Measurements from ENCODE around the gene GATM. TPM values are rescaled to one million over a fixed set of nuclear protein-coding genes. Genes with fewer than 3 reads are reported as not detected.

GATM gene
- total and polyA plus RNA-seq, 10 donors = 19.3 to 69.4 (median 37.6) TPM

GRCh38 chr15:45376967-45377608 is 1.3 kb downstream of the GATM start:
- peak overlapping the region; percentile 26 to 81 (median 58) for H3K4me3 ChIP-seq
- peaks cover 11 to 38% (median 28%) of the 10 kb centered on the region in 6 donors for H3K4me1 ChIP-seq
- peak overlapping the region in 5 of 8 donors; percentile 65 to 79 (median 78) for H3K27ac ChIP-seq
- TF ChIP-seq CTCF (IDR thresholded peaks at IDR 0.05 in 8 of 11, conservative IDR thresholded peaks at IDR 0.05 in 3 of 11) = no peak
- intact Hi-C loops (cut with DNase I; ENCODE audit: low total_unique reads) = no loop called here
- 42 to 48% (median 45%) methylated on average over 5 of the region's 5 CpGs for WGBS, 5 donors
- H3K9me3 ChIP-seq = no peaks in the 10 kb centered on the region
- peaks cover 0 to 54% (median 16%) of the 10 kb centered on the region in 7 donors for H3K27me3 ChIP-seq (replicated peaks in 1 of 7)
- peaks cover 0 to 12% (median 0%) of the 10 kb centered on the region in 6 donors for H3K36me3 ChIP-seq
- no peak for DNase-seq

- peaks cover 11 to 38% (median 28%) of the 10 kb centered on the region in 6 donors for H3K4me1 ChIP-seq
- H3K36me3 ChIP-seq = peaks cover 0 to 12% (median 0%) of the 10 kb centered on the region in 6 donors
- intact Hi-C loops (cut with DNase I; ENCODE audit: low total_unique reads) = no loop called here
- no peak for DNase-seq
- WGBS, 5 donors = 32 to 59% (median 52%) methylated on average over 11 of the region's 11 CpGs
- TF ChIP-seq POLR2A (IDR thresholded peaks at IDR 0.05) = no peak
- no peak for TF ChIP-seq CTCF (IDR thresholded peaks at IDR 0.05 in 8 of 11, conservative IDR thresholded peaks at IDR 0.05 in 3 of 11)
- no peak for TF ChIP-seq POLR2AphosphoS5 (IDR thresholded peaks at IDR 0.05)
- peak overlapping the region in 1 of 8 donors; percentile 2 for H3K27ac ChIP-seq
- H3K9me3 ChIP-seq = no peaks in the 10 kb centered on the region
- H3K27me3 ChIP-seq (replicated peaks in 1 of 7) = peaks cover 0 to 54% (median 16%) of the 10 kb centered on the region in 7 donors
- peak overlapping the region in 3 of 8 donors; percentile 67 to 81 (median 69) for H3K4me3 ChIP-seq
These were observed 1.9 kb downstream of the GATM start for GRCh38 chr15:45376300-45376928.

GRCh38 chr15:45375836-45376235 is 2.5 kb downstream of the GATM start:
- WGBS, 5 donors = 65 to 80% (median 69%) methylated on average over 3 of the region's 3 CpGs
- Histone ChIP-seq H3K4me1 (peaks cover 11 to 38% (median 28%) of the 10 kb centered on the region in 6 donors), H3K36me3 (peaks cover 0 to 12% (median 0%) of the 10 kb centered on the region in 6 donors), H3K27me3 (replicated peaks in 1 of 7) (peaks cover 0 to 54% (median 16%) of the 10 kb centered on the region in 7 donors), H3K9me3 (no peaks in the 10 kb centered on the region), H3K4me3 (peak overlapping the region in 1 of 8 donors; percentile 81), H3K27ac (no peak overlapping the region)
- TF ChIP-seq POLR2A (IDR thresholded peaks at IDR 0.05) (no peak), POLR2AphosphoS5 (IDR thresholded peaks at IDR 0.05) (no peak), CTCF (IDR thresholded peaks at IDR 0.05 in 8 of 11, conservative IDR thresholded peaks at IDR 0.05 in 3 of 11) (no peak)
- intact Hi-C loops (cut with DNase I; ENCODE audit: low total_unique reads) = no loop called here
- no peak for DNase-seq

- Histone ChIP-seq H3K4me3 (no peak overlapping the region), H3K4me1 (peaks cover 11 to 34% (median 25%) of the 10 kb centered on the region in 6 donors), H3K27ac (no peak overlapping the region), H3K9me3 (no peaks in the 10 kb centered on the region), H3K36me3 (peaks cover 0 to 13% (median 0%) of the 10 kb centered on the region in 6 donors), H3K27me3 (replicated peaks in 1 of 7) (peaks cover 0 to 43% (median 16%) of the 10 kb centered on the region in 7 donors)
- 81 to 89% (median 86%) methylated on average over 2 of the region's 2 CpGs for WGBS, 5 donors
- intact Hi-C loops (cut with DNase I; ENCODE audit: low total_unique reads) = no loop called here
- TF ChIP-seq POLR2A (IDR thresholded peaks at IDR 0.05) (no peak), CTCF (IDR thresholded peaks at IDR 0.05 in 8 of 11, conservative IDR thresholded peaks at IDR 0.05 in 3 of 11) (no peak), POLR2AphosphoS5 (IDR thresholded peaks at IDR 0.05) (no peak)
- DNase-seq = no peak
These were observed 4.4 kb downstream of the GATM start for GRCh38 chr15:45373976-45374375.
